ENCODE measurements around the gene MVK. TPM values are rescaled to one million over a fixed set of nuclear protein-coding genes. Genes with fewer than 3 reads are reported as not detected.

The MVK gene
- total and polyA plus RNA-seq, 4 donors: 34.9 to 50.3 (median 41.4) TPM

DNA sequence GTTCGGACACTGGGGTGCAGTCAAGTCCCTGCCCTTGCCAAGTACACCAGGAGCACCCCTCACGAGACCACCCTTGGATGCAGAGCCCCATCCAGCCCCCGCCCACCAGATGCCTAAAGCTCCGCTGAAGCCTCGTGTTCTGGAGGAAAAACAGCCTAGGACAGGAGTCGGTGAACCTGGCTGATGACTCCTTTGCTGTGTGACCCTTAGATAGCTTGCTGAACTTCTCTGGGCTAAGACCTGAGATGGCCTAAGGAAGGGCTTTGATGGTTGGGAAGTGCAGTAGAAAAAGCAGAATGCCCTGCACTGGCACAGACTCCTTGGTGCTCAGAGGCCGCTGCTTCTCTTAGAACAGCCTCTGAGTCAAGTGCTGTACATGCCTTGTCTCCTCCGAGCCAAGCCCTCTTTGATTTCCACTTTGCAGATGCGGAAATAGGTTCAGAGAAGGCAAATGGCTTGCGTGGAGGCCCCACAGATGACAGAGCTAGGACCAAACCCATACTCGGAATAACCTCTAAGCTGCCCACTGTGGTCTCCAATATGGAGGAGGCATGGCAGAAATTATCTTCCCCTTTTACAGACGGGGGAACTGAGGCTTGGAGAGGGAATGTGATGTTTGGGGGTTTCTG lies 52.3 kb downstream of the MVK start:
- Histone ChIP-seq H3K27me3 (ENCODE audit: control insufficient read depth in 4 of 4, insufficient read depth in 4 of 4, low read length in 3 of 4) (no peaks in the 10 kb centered on the region), H3K9me3 (ENCODE audit: control insufficient read depth in 4 of 4, low read length in 3 of 4) (no peaks in the 10 kb centered on the region), H3K27ac (ENCODE audit: low read depth in 1 of 2, low read length in 2 of 2) (no peak overlapping the region), H3K9ac (ENCODE audit: low read depth in 1 of 2, low read length in 2 of 2) (no peak overlapping the region), H3K4me3 (ENCODE audit: low read depth in 1 of 3, low read length in 3 of 3) (no peak overlapping the region), H3K36me3 (ENCODE audit: control insufficient read depth in 4 of 4, insufficient read depth in 3 of 4, low read depth in 1 of 4, low read length in 3 of 4) (no peaks in the 10 kb centered on the region), H3K4me1 (ENCODE audit: control insufficient read depth in 4 of 4, insufficient read depth in 4 of 4, low read length in 3 of 4) (no peaks in the 10 kb centered on the region)
- DNase-seq (ENCODE audit: low spot score): no peak
- no peak for TF ChIP-seq YY1 (IDR thresholded peaks at IDR 0.05)
- no peak for TF ChIP-seq FOXA2 (IDR thresholded peaks at IDR 0.05)
- TF ChIP-seq SP1 (IDR thresholded peaks at IDR 0.05): no peak
- no peak for TF ChIP-seq HNF4A (conservative IDR thresholded peaks at IDR 0.05)
- TF ChIP-seq, protein P1, sequence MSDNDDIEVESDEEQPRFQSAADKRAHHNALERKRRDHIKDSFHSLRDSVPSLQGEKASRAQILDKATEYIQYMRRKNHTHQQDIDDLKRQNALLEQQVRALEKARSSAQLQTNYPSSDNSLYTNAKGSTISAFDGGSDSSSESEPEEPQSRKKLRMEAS (IDR thresholded peaks at IDR 0.05): no peak
- TF ChIP-seq NR2F2 (IDR thresholded peaks at IDR 0.05): no peak
- TF ChIP-seq, protein P2, sequence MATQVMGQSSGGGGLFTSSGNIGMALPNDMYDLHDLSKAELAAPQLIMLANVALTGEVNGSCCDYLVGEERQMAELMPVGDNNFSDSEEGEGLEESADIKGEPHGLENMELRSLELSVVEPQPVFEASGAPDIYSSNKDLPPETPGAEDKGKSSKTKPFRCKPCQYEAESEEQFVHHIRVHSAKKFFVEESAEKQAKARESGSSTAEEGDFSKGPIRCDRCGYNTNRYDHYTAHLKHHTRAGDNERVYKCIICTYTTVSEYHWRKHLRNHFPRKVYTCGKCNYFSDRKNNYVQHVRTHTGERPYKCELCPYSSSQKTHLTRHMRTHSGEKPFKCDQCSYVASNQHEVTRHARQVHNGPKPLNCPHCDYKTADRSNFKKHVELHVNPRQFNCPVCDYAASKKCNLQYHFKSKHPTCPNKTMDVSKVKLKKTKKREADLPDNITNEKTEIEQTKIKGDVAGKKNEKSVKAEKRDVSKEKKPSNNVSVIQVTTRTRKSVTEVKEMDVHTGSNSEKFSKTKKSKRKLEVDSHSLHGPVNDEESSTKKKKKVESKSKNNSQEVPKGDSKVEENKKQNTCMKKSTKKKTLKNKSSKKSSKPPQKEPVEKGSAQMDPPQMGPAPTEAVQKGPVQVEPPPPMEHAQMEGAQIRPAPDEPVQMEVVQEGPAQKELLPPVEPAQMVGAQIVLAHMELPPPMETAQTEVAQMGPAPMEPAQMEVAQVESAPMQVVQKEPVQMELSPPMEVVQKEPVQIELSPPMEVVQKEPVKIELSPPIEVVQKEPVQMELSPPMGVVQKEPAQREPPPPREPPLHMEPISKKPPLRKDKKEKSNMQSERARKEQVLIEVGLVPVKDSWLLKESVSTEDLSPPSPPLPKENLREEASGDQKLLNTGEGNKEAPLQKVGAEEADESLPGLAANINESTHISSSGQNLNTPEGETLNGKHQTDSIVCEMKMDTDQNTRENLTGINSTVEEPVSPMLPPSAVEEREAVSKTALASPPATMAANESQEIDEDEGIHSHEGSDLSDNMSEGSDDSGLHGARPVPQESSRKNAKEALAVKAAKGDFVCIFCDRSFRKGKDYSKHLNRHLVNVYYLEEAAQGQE (IDR thresholded peaks at IDR 0.05): no peak
- no peak for TF ChIP-seq RAD21 (IDR thresholded peaks at IDR 0.05)
- TF ChIP-seq, protein P3, sequence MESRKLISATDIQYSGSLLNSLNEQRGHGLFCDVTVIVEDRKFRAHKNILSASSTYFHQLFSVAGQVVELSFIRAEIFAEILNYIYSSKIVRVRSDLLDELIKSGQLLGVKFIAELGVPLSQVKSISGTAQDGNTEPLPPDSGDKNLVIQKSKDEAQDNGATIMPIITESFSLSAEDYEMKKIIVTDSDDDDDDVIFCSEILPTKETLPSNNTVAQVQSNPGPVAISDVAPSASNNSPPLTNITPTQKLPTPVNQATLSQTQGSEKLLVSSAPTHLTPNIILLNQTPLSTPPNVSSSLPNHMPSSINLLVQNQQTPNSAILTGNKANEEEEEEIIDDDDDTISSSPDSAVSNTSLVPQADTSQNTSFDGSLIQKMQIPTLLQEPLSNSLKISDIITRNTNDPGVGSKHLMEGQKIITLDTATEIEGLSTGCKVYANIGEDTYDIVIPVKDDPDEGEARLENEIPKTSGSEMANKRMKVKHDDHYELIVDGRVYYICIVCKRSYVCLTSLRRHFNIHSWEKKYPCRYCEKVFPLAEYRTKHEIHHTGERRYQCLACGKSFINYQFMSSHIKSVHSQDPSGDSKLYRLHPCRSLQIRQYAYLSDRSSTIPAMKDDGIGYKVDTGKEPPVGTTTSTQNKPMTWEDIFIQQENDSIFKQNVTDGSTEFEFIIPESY (IDR thresholded peaks at IDR 0.05): no peak
- no peak for TF ChIP-seq RXRA (IDR thresholded peaks at IDR 0.05)
- TF ChIP-seq, protein P4, sequence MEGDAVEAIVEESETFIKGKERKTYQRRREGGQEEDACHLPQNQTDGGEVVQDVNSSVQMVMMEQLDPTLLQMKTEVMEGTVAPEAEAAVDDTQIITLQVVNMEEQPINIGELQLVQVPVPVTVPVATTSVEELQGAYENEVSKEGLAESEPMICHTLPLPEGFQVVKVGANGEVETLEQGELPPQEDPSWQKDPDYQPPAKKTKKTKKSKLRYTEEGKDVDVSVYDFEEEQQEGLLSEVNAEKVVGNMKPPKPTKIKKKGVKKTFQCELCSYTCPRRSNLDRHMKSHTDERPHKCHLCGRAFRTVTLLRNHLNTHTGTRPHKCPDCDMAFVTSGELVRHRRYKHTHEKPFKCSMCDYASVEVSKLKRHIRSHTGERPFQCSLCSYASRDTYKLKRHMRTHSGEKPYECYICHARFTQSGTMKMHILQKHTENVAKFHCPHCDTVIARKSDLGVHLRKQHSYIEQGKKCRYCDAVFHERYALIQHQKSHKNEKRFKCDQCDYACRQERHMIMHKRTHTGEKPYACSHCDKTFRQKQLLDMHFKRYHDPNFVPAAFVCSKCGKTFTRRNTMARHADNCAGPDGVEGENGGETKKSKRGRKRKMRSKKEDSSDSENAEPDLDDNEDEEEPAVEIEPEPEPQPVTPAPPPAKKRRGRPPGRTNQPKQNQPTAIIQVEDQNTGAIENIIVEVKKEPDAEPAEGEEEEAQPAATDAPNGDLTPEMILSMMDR (IDR thresholded peaks at IDR 0.05; ENCODE audit: low read depth, low read length, missing input control): no peak
- 87% methylated on average over 12 of the region's 12 CpGs for WGBS

DNA sequence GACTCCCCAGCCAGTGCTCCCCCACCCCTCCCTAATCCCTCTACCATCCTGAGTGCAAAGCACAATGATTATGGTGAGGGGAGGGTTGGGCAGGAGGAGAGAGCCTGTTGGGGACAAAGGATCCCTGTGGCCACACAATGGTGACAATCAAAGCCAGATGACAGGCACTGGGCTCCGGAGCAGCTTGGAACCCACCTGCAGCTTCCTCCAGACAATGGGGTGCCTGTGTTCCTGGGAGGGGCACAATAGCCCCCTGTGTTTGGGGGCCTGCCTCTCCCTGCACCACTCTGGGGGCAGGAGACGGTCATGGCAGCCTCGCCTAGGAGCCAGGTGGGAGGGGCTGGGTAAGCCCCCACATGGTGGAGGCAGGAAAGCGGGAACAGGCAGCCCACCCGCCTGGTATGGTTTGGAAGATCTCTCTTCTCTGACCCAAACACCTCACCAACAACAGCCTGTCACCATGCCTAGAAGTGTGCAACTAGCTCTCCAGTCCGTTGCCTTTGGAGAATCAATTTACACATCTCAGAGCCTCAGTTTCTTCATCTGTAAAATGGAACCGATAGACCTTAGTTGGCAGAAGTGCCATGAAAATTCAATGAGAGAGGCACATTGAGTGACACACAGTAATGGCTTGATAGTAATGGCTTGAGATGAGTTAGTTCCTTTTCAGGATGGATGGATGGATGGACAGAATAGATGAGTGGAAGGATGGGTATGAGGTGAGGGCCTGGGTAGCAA lies 53.0 kb downstream of the MVK start:
- no peak for DNase-seq (ENCODE audit: low spot score)
- Histone ChIP-seq H3K27ac (ENCODE audit: low read depth in 1 of 2, low read length in 2 of 2) (no peak overlapping the region), H3K36me3 (ENCODE audit: control insufficient read depth in 4 of 4, insufficient read depth in 3 of 4, low read depth in 1 of 4, low read length in 3 of 4) (no peaks in the 10 kb centered on the region), H3K9me3 (ENCODE audit: control insufficient read depth in 4 of 4, low read length in 3 of 4) (no peaks in the 10 kb centered on the region), H3K4me1 (ENCODE audit: control insufficient read depth in 4 of 4, insufficient read depth in 4 of 4, low read length in 3 of 4) (no peaks in the 10 kb centered on the region), H3K9ac (ENCODE audit: low read depth in 1 of 2, low read length in 2 of 2) (no peak overlapping the region), H3K27me3 (ENCODE audit: control insufficient read depth in 4 of 4, insufficient read depth in 4 of 4, low read length in 3 of 4) (no peaks in the 10 kb centered on the region), H3K4me3 (ENCODE audit: low read depth in 1 of 3, low read length in 3 of 3) (no peak overlapping the region)
- TF ChIP-seq, protein P3 (IDR thresholded peaks at IDR 0.05): no peak
- TF ChIP-seq FOXA2 (IDR thresholded peaks at IDR 0.05) (no peak), RXRA (IDR thresholded peaks at IDR 0.05) (no peak), JUND (IDR thresholded peaks at IDR 0.05) (no peak), YY1 (IDR thresholded peaks at IDR 0.05) (no peak), HNF4G (IDR thresholded peaks at IDR 0.05) (no peak), NR2F2 (IDR thresholded peaks at IDR 0.05) (no peak)
- 82% methylated on average over 7 of the region's 7 CpGs for WGBS

Data from liver (tissue), 9 donors.